GM13976 (cell line): Measurements from ENCODE around the gene CLDN7.

Source experiments
- DNase-seq: peaks from one replicate; pipeline ENCODE4 v3.0.0; 2012; ENCODE audit warnings: low spot score
- CTCF ChIP-seq: IDR thresholded peaks from 2 replicates; pipeline ENCODE4 v1.5.1; 2012; ENCODE audit warnings: borderline replicate concordance, mild to moderate bottlenecking; ENCODE audit not compliant: insufficient read depth; ENCODE audit errors: extremely low read depth, missing control alignments, control extremely low read depth
- in situ Hi-C: fragments of 300-500 bp; cut with MboI; formaldehyde crosslinking; loops from one replicate; pipeline ENCODE4 v1.12.0; 2022; ENCODE audit warnings: low sequenced_read_pairs, mixed read lengths, inconsistent platforms; ENCODE audit not compliant: unreplicated experiment

CLDN7 gene

GRCh38 chr17:7225711-7226331, 36.5 kb downstream of the CLDN7 start:
- in situ Hi-C loops, result no loop called here
- no peak for TF ChIP-seq CTCF
- DNase-seq, result no peak

- no peak for TF ChIP-seq CTCF
- in situ Hi-C loops, result no loop called here
- DNase-seq, result no peak
Observed at GRCh38 chr17:7224661-7225111, 37.6 kb downstream of the CLDN7 start.

- in situ Hi-C loops, result no loop called here
- TF ChIP-seq CTCF, result no peak
Observed at GRCh38 chr17:7224110-7224509, 38.2 kb downstream of the CLDN7 start.

GRCh38 chr17:7223375-7223774, 38.9 kb downstream of the CLDN7 start:
- in situ Hi-C loops, result no loop called here
- TF ChIP-seq CTCF, result no peak
- no peak for DNase-seq

More at GRCh38 chr17:7224110-7224509, 38.2 kb downstream of the CLDN7 start:
- DNase-seq, result no peak

- no peak for DNase-seq
- in situ Hi-C loops, result no loop called here
- TF ChIP-seq CTCF, result no peak
Observed at GRCh38 chr17:7222972-7223292, 39.3 kb downstream of the CLDN7 start.

- in situ Hi-C loops, result no loop called here
- no peak for DNase-seq
- TF ChIP-seq CTCF, result no peak
Observed at GRCh38 chr17:7222093-7222971, 39.9 kb downstream of the CLDN7 start.
